H1 (cell line): Measurements from ENCODE around the gene FOXN3. TPM values are rescaled to one million over a fixed set of nuclear protein-coding genes. Genes with fewer than 3 reads are reported as not detected.

Experiments used
- CTCF ChIA-PET: fragments of 300-600 bp; sonication (Branson Sonifier 250); formaldehyde crosslinking; loops from one replicate; lab custom pipeline; 2021; ENCODE audit not compliant: partially characterized antibody; lab: Charles Lee
- POLR2A ChIA-PET: fragments of 300-600 bp; sonication (Branson Sonifier 250); formaldehyde crosslinking; loops from one replicate; lab custom pipeline; 2021; ENCODE audit warnings: inconsistent platforms; ENCODE audit not compliant: partially characterized antibody; lab: Charles Lee
- DNase-seq, 2 experiments: peaks; one replicate each; pipeline versions ENCODE4 v3.0.0 to v3.0.0-alpha.2; 2010 to 2022; ENCODE audit warnings: low spot score in 2 of 2, low read depth in 1 of 2, mixed read lengths in 1 of 2
- FAIRE-seq: peaks from 2 replicates; lab custom pipeline; 2011; peaks lifted over from hg19 to GRCh38; lab: Jason Lieb, UNC
- H2AFZ ChIP-seq: 2 replicates; pipeline ENCODE4 v1.8.1; 2012; ENCODE audit warnings: low read length, inconsistent platforms
- H2AK5ac ChIP-seq: 2 replicates; pipeline ENCODE4 v1.6.1; 2013; ENCODE audit warnings: low read depth, low read length
- H2BK120ac ChIP-seq: replicated peaks from 2 replicates; pipeline ENCODE3; 2013; ENCODE audit warnings: low read depth, low read length, inconsistent platforms
- H2BK12ac ChIP-seq: 2 replicates; pipeline ENCODE4 v1.6.1; 2013; ENCODE audit warnings: low read depth, low read length
- H2BK15ac ChIP-seq: 2 replicates; pipeline ENCODE4 v1.6.1; 2013; ENCODE audit warnings: low read length
- H2BK20ac ChIP-seq: 2 replicates; pipeline ENCODE4 v1.6.1; 2013; ENCODE audit warnings: low read length
- H2BK5ac ChIP-seq: 2 replicates; pipeline ENCODE4 v1.6.1; 2013; ENCODE audit warnings: low read depth, low read length
- H3K14ac ChIP-seq: 2 replicates; pipeline ENCODE4 v1.6.1; 2013; ENCODE audit warnings: inconsistent platforms; ENCODE audit not compliant: insufficient read length
- H3K18ac ChIP-seq: 2 replicates; pipeline ENCODE4 v1.6.1; 2013; ENCODE audit warnings: low read length; ENCODE audit errors: extremely low read depth
- H3K23ac ChIP-seq: 2 replicates; pipeline ENCODE4 v1.6.1; 2013; ENCODE audit warnings: inconsistent platforms; ENCODE audit not compliant: insufficient read length
- H3K23me2 ChIP-seq: 2 replicates; pipeline ENCODE4 v1.6.1; 2013; ENCODE audit warnings: low read depth, low read length
- H3K27ac ChIP-seq: 2 replicates; pipeline ENCODE4 v1.6.1; 2011; ENCODE audit warnings: low read depth, low read length, inconsistent platforms
- H3K27me3 ChIP-seq, 4 experiments: replicated peaks in 1 of 4; 1 replicate in 1 of 4; 2 replicates in 3 of 4; pipeline versions ENCODE4 v1.6.1 to v1.8.1; 2011 to 2013; ENCODE audit warnings: low read length in 3 of 4, mild to moderate bottlenecking in 3 of 4, inconsistent platforms in 2 of 4, mixed read lengths in 2 of 4, moderate library complexity in 1 of 4; ENCODE audit not compliant: control insufficient read depth in 3 of 4, insufficient read depth in 3 of 4; ENCODE audit errors: extremely low read depth in 1 of 4
- H3K36me3 ChIP-seq, 4 experiments: 2 replicates each; pipeline versions ENCODE4 v1.6.1 to v1.8.1; 2011 to 2013; ENCODE audit warnings: mild to moderate bottlenecking in 4 of 4, low read length in 3 of 4, moderate library complexity in 2 of 4, control low read depth in 1 of 4, inconsistent platforms in 1 of 4; ENCODE audit not compliant: insufficient read depth in 4 of 4, control insufficient read depth in 2 of 4
- H3K4ac ChIP-seq: replicated peaks from 2 replicates; pipeline ENCODE3; 2013; ENCODE audit warnings: low read length, low read depth, mixed read lengths, inconsistent platforms; ENCODE audit not compliant: insufficient read length
- H3K4me1 ChIP-seq, 4 experiments: replicated peaks in 1 of 4; 1 replicate in 1 of 4; 2 replicates in 3 of 4; pipeline versions ENCODE4 v1.6.1 to v1.8.1; 2011 to 2013; ENCODE audit warnings: low read length in 3 of 4, inconsistent platforms in 2 of 4, mixed read lengths in 1 of 4; ENCODE audit not compliant: insufficient read depth in 4 of 4, control insufficient read depth in 3 of 4
- H3K4me2 ChIP-seq, 2 experiments: 2 replicates each; pipeline versions ENCODE4 v1.6.1 to v1.8.1; 2011 to 2013; ENCODE audit warnings: low read depth in 2 of 2, low read length in 2 of 2, control low read depth in 1 of 2, inconsistent platforms in 1 of 2, mild to moderate bottlenecking in 1 of 2; ENCODE audit not compliant: insufficient read depth in 1 of 2
- H3K4me3 ChIP-seq, 4 experiments: fragments of 200-600, 300-600 bp in 1 of 4; sonication (generic), shearing (Covaris generic), sonication (Bioruptor Twin) in 1 of 4; 2 replicates each; pipeline versions ENCODE4 v1.5.1 to v1.8.1; 2011 to 2016; ENCODE audit warnings: low read length in 4 of 4, low read depth in 3 of 4, control low read depth in 2 of 4, inconsistent platforms in 2 of 4, mild to moderate bottlenecking in 2 of 4, mixed read lengths in 1 of 4, moderate library complexity in 1 of 4; ENCODE audit not compliant: insufficient read depth in 2 of 4; ENCODE audit errors: extremely low read depth in 1 of 4
- H3K56ac ChIP-seq: replicated peaks from 2 replicates; pipeline ENCODE3; 2013; ENCODE audit warnings: low read depth, mild to moderate bottlenecking, mixed read lengths, low read length, inconsistent platforms; ENCODE audit not compliant: insufficient read length
- H3K79me1 ChIP-seq: 2 replicates; pipeline ENCODE4 v1.6.1; 2013; ENCODE audit warnings: low read depth, low read length, control low read depth
- H3K79me2 ChIP-seq, 2 experiments: 2 replicates each; pipeline versions ENCODE4 v1.6.1 to v1.8.1; 2012 to 2013; ENCODE audit warnings: low read length in 2 of 2, mild to moderate bottlenecking in 2 of 2, inconsistent platforms in 1 of 2; ENCODE audit not compliant: insufficient read depth in 2 of 2, control insufficient read depth in 1 of 2
- H3K9ac ChIP-seq, 4 experiments: replicated peaks in 1 of 4; 1 replicate in 1 of 4; 2 replicates in 3 of 4; pipeline versions ENCODE4 v1.6.1 to v1.8.1; 2011 to 2013; ENCODE audit warnings: low read depth in 3 of 4, low read length in 3 of 4, control low read depth in 2 of 4, mild to moderate bottlenecking in 2 of 4, moderate library complexity in 2 of 4, inconsistent platforms in 1 of 4; ENCODE audit errors: extremely low read depth in 1 of 4
- H3K9me3 ChIP-seq, 2 experiments: 2 replicates each; pipeline versions ENCODE4 v1.6.1 to v1.8.1; 2012 to 2013; ENCODE audit warnings: mild to moderate bottlenecking in 2 of 2, moderate library complexity in 2 of 2, control low read depth in 1 of 2, inconsistent platforms in 1 of 2, low read depth in 1 of 2, low read length in 1 of 2, mixed read lengths in 1 of 2; ENCODE audit not compliant: insufficient read depth in 2 of 2
- H4K20me1 ChIP-seq, 2 experiments: replicated peaks in 1 of 2; 2 replicates each; pipeline versions ENCODE3 to v1.8.1; 2011 to 2013; ENCODE audit warnings: inconsistent platforms in 2 of 2, low read length in 2 of 2, mild to moderate bottlenecking in 1 of 2; ENCODE audit not compliant: insufficient read depth in 2 of 2, control insufficient read depth in 1 of 2
- H4K5ac ChIP-seq: 2 replicates; pipeline ENCODE4 v1.6.1; 2013; ENCODE audit warnings: low read length, low read depth, mixed read lengths, inconsistent platforms; ENCODE audit not compliant: insufficient read length
- H4K8ac ChIP-seq: 2 replicates; pipeline ENCODE4 v1.8.0; 2013; ENCODE audit warnings: mild to moderate bottlenecking, moderate library complexity, low read length, inconsistent platforms; ENCODE audit not compliant: insufficient read depth; ENCODE audit errors: extremely low read depth
- H4K91ac ChIP-seq: replicated peaks from 2 replicates; pipeline ENCODE3; 2013; ENCODE audit warnings: low read length, mixed read lengths, inconsistent platforms; ENCODE audit not compliant: insufficient read length
- CHD1 ChIP-seq: IDR thresholded peaks from 2 replicates; pipeline ENCODE4 v1.6.1; 2012; ENCODE audit warnings: low read depth, low read length, improper control_type of control experiment
- KDM1A ChIP-seq: fragments of 200-600, 300-600 bp; sonication (generic); IDR thresholded peaks from 2 replicates; pipeline ENCODE4 v1.7.1; 2016; ENCODE audit warnings: mild to moderate bottlenecking, low read length, borderline replicate concordance
- WGBS, 2 experiments: shearing (Covaris generic) in 1 of 2; methylation state at CpG; one replicate each; pipeline versions ENCODE4 v1.1.6 to v1.1.7; 2013 to 2015; ENCODE audit warnings: low lambda C conversion rate in 2 of 2, mixed read lengths in 2 of 2, inconsistent platforms in 1 of 2, low coverage in 1 of 2, missing lambda C conversion rate in 1 of 2; ENCODE audit not compliant: insufficient replicate concordance in 2 of 2, insufficient coverage in 1 of 2, insufficient read length in 1 of 2; ENCODE audit errors: extremely low coverage in 1 of 2, missing lambda C conversion rate in 1 of 2; 5-methylcytosine and 5-hydroxymethylcytosine counted together
- polyA plus RNA-seq, 7 experiments: library from polyadenylated mRNA; depleted of rRNA in 3 of 7; stranded (reverse) in 5 of 7; unstranded in 2 of 7; fragments of >200 nt in 5 of 7; fragments of 200-250 nt in 2 of 7; gene quantifications; 1 replicate in 5 of 7; 2 replicates in 1 of 7; 4 replicates in 1 of 7; pipeline versions ENCODE4 v1.2.1 to v1.2.3, GENCODE V29; 2011 to 2013; ENCODE audit warnings: missing spikeins in 2 of 7, mixed read lengths in 2 of 7
- total RNA-seq: library from RNA; stranded (reverse); fragmentation: NEBNext Ultra II Directional; extraction: Animal tissue kit (Norgen Biotek cat#: 25700); gene quantifications from 2 replicates; pipeline ENCODE4 v1.2.1, GENCODE V29; 2021

Gene FOXN3
- total and polyA plus RNA-seq, 2 of the 8 experiments (the other 6 are each of a cell fraction or from before 2014, with no cell fraction given), result 52.6 to 178 TPM

GRCh38 chr14:89280600-89280999 lies 136.4 kb downstream of the FOXN3 start:
- H3K79me2 ChIP-seq, result peaks cover 0 to 92% of the 10 kb centered on the region in 2 experiments; a peak in 3 of 4 replicates
- no peak overlapping the region for H2AFZ ChIP-seq
- TF ChIP-seq CHD1 (no peak), KDM1A (no peak)

More at GRCh38 chr14:89280600-89280999, 136.4 kb downstream of the FOXN3 start:
- Histone ChIP-seq H3K27ac (no peak overlapping the region), H3K9ac (no peak overlapping the region), H3K4me3 (no peak overlapping the region), H2BK5ac (no peak overlapping the region), H3K23ac (no peak overlapping the region), H4K5ac (no peak overlapping the region), H3K4me2 (no peak overlapping the region), H3K14ac (no peak overlapping the region), H4K8ac (no peak overlapping the region), H2BK20ac (no peak overlapping the region), H4K91ac (no peak overlapping the region), H3K56ac (no peak overlapping the region), H2BK120ac (no peak overlapping the region), H3K18ac (no peak overlapping the region), H2BK15ac (no peak overlapping the region), H3K27me3 (no peaks in the 10 kb centered on the region), H4K20me1 (peaks cover 3 to 5% of the 10 kb centered on the region in 2 experiments), H3K79me1 (peaks cover 12% of the 10 kb centered on the region; the same call in 1 of the 2 replicates), H2BK12ac (no peak overlapping the region), H3K4ac (no peak overlapping the region), H2AK5ac (no peak overlapping the region), H3K36me3 (peaks cover 0 to 17% (median 5%) of the 10 kb centered on the region in 4 experiments; a peak in 3 of 8 replicates), H3K23me2 (no peaks in the 10 kb centered on the region), H3K9me3 (no peaks in the 10 kb centered on the region), H3K4me1 (peaks cover 0 to 6% (median 3%) of the 10 kb centered on the region in 4 experiments; a peak in 4 of 7 replicates)
- ChIA-PET CTCF (interaction anchor here (1.3 to 1.6 kb wide), 3 partner anchors 10 to 27 kb away, joined by 4 to 5 read pairs (median 4); no protein-coding TSS in a partner anchor), POLR2A (interaction anchor here (1.7 kb wide), 1 partner anchor 12 kb away, joined by 5 read pairs; no protein-coding TSS in a partner anchor)
- no peak for FAIRE-seq
- no peak for DNase-seq
- WGBS, 2 experiments, result 96% methylated on average over 9 of the region's 10 CpGs; no CpG with 5 or more reads in 1 of the 2 experiments
